OCI-LY7 (cell line): ENCODE results near the gene FNDC3B. TPM values are rescaled to one million over a fixed set of nuclear protein-coding genes. Genes with fewer than 3 reads are reported as not detected.

Experiments used
- BruUV-seq: library from RNA; stranded (reverse); fragments of 400-500 nt; replicated peaks from 2 replicates; lab custom pipeline; 2021; lab: Mats Ljungman, UMichigan
- CTCF ChIA-PET: fragments of 300-600 bp; sonication (Branson Sonifier 250); formaldehyde crosslinking; loops from one replicate; lab custom pipeline; 2022; ENCODE audit warnings: antibody characterized with exemption; ENCODE audit not compliant: unreplicated experiment; lab: Charles Lee
- POLR2A ChIA-PET: fragments of 300-600 bp; sonication (Branson Sonifier 250); formaldehyde crosslinking; loops from one replicate; lab custom pipeline; 2022; ENCODE audit warnings: antibody characterized with exemption; lab: Charles Lee
- DNase-seq: peaks from one replicate; pipeline ENCODE4 v3.0.0-alpha.2; 2015; ENCODE audit warnings: low spot score
- H2AFZ ChIP-seq: fragments of 200-600 bp; sonication (generic), shearing (Covaris generic); 2 replicates; pipeline ENCODE4 v1.6.1; 2014; ENCODE audit warnings: mild to moderate bottlenecking, antibody characterized with exemption, low read length, moderate library complexity
- H3K27ac ChIP-seq: fragments of 200-600 bp; sonication (generic); 2 replicates; pipeline ENCODE4 v1.5.1; 2014; ENCODE audit warnings: mixed run types, low read depth, mild to moderate bottlenecking, moderate library complexity, low read length, inconsistent platforms; ENCODE audit not compliant: poor library complexity, severe bottlenecking
- H3K36me3 ChIP-seq: fragments of 200-600 bp; sonication (generic); 2 replicates; pipeline ENCODE4 v1.6.1; 2014; ENCODE audit warnings: mild to moderate bottlenecking, antibody characterized with exemption, low read length, moderate library complexity, mixed read lengths; ENCODE audit not compliant: insufficient read depth
- H3K4me1 ChIP-seq: fragments of 200-600 bp; sonication (generic); 2 replicates; pipeline ENCODE4 v1.5.1; 2014; ENCODE audit warnings: mild to moderate bottlenecking, low read length; ENCODE audit not compliant: insufficient read depth, poor library complexity, severe bottlenecking
- H3K4me2 ChIP-seq: fragments of 200-600 bp; sonication (generic); 2 replicates; pipeline ENCODE4 v1.6.1; 2014; ENCODE audit warnings: mild to moderate bottlenecking, low read length
- H3K4me3 ChIP-seq: fragments of 200-600 bp; sonication (generic); 2 replicates; pipeline ENCODE4 v1.5.1; 2014; ENCODE audit warnings: mild to moderate bottlenecking, low read depth, low read length; ENCODE audit not compliant: poor library complexity, severe bottlenecking
- H3K79me2 ChIP-seq: fragments of 200-600 bp; sonication (generic); 2 replicates; pipeline ENCODE4 v1.6.1; 2016; ENCODE audit warnings: low read depth, mild to moderate bottlenecking, low read length, moderate library complexity, mixed read lengths; ENCODE audit not compliant: insufficient read depth
- H3K9me2 ChIP-seq: fragments of 200-600 bp; sonication (generic); 2 replicates; pipeline ENCODE4 v1.6.1; 2016; ENCODE audit warnings: mild to moderate bottlenecking, low read length, mixed read lengths; ENCODE audit not compliant: insufficient read depth
- H3K9me3 ChIP-seq: fragments of 200-600 bp; sonication (generic); 2 replicates; pipeline ENCODE4 v1.6.1; 2014; ENCODE audit warnings: mild to moderate bottlenecking, mixed run types, low read length, mixed read lengths
- H4K20me1 ChIP-seq: fragments of 200-600 bp; sonication (generic); 2 replicates; pipeline ENCODE4 v1.6.1; 2014; ENCODE audit warnings: mild to moderate bottlenecking, antibody characterized with exemption, low read length, moderate library complexity, mixed read lengths; ENCODE audit not compliant: insufficient read depth
- EZH2phosphoT487 ChIP-seq: fragments of 200-600 bp; sonication (generic); IDR thresholded peaks from 2 replicates; pipeline ENCODE4 v1.6.1; 2018; ENCODE audit warnings: low read depth, borderline replicate concordance, mild to moderate bottlenecking, mixed run types, antibody characterized with exemption, low read length, moderate library complexity, mixed read lengths
- intact Hi-C: fragments of 100-400 bp; cut with micrococcal nuclease; formaldehyde crosslinking; loops from one replicate; pipeline ENCODE4 v1.10.0; 2022; ENCODE audit not compliant: unreplicated experiment
- total RNA-seq, 2 experiments: library from RNA; depleted of rRNA in 1 of 2; stranded (reverse); fragments of >200 nt in 1 of 2; shearing (Covaris generic) in 1 of 2; gene quantifications; 2 replicates each; pipeline ENCODE4 v1.2.3, GENCODE V29; 2014 to 2022
- TF ChIP-seq, protein P1 (sequence below): fragments of 200-600 bp; sonication (generic); conservative IDR thresholded peaks from 2 replicates; pipeline ENCODE4 v1.5.1; 2014; ENCODE audit warnings: mild to moderate bottlenecking, antibody characterized with exemption, low read length, moderate library complexity, mixed read lengths

The FNDC3B gene
- total RNA-seq, 2 experiments from 2014 or later = 23.3 to 28.5 TPM

GRCh38 chr3:172119266-172119969 lies 80.0 kb downstream of the FNDC3B start:
- no peaks in the 10 kb centered on the region for H3K36me3 ChIP-seq
- CTCF ChIA-PET = no interaction called here
- no peak for DNase-seq
- no peaks in the 10 kb centered on the region for H3K4me1 ChIP-seq
- no peaks in the 10 kb centered on the region for H3K79me2 ChIP-seq
- H3K27ac ChIP-seq = no peak overlapping the region
- no peak overlapping the region for H2AFZ ChIP-seq
- no peak overlapping the region for H3K4me3 ChIP-seq
- TF ChIP-seq EZH2phosphoT487 = no peak
- TF ChIP-seq, protein P1, sequence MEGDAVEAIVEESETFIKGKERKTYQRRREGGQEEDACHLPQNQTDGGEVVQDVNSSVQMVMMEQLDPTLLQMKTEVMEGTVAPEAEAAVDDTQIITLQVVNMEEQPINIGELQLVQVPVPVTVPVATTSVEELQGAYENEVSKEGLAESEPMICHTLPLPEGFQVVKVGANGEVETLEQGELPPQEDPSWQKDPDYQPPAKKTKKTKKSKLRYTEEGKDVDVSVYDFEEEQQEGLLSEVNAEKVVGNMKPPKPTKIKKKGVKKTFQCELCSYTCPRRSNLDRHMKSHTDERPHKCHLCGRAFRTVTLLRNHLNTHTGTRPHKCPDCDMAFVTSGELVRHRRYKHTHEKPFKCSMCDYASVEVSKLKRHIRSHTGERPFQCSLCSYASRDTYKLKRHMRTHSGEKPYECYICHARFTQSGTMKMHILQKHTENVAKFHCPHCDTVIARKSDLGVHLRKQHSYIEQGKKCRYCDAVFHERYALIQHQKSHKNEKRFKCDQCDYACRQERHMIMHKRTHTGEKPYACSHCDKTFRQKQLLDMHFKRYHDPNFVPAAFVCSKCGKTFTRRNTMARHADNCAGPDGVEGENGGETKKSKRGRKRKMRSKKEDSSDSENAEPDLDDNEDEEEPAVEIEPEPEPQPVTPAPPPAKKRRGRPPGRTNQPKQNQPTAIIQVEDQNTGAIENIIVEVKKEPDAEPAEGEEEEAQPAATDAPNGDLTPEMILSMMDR = no peak
- intact Hi-C loops = no loop called here
- POLR2A ChIA-PET = interaction anchor here (0.6 to 1.2 kb wide), 3 partner anchors 12 to 26 kb away, joined by 3 to 4 read pairs (median 4); no protein-coding TSS in a partner anchor
- BruUV-seq = no TSS peak
- H3K4me2 ChIP-seq = no peak overlapping the region
- H3K9me2 ChIP-seq = no peaks in the 10 kb centered on the region
- no peaks in the 10 kb centered on the region for H4K20me1 ChIP-seq
- no peaks in the 10 kb centered on the region for H3K9me3 ChIP-seq

DNA sequence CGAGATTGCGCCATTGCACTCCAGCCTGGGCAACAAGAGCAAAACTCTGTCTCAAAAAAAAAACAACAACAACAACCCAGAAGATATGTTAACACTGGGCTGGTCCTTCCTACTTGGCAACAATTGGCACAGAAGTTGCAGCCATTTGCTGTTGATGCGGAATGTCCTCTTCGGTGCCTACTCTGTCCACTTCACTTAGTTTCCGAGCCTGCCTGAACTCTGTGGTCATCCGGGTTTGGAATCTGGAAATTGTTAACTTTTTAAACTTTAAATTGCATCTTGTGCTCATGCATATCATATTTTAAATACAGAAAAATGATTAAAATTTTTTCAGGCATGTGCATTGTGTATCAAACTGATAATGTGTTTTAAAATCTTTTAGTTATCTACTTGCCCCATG lies 81.5 kb downstream of the FNDC3B start:
- Histone ChIP-seq H3K4me3 (no peak overlapping the region), H3K27ac (no peak overlapping the region), H3K9me2 (no peaks in the 10 kb centered on the region), H3K4me1 (no peaks in the 10 kb centered on the region), H4K20me1 (no peaks in the 10 kb centered on the region), H3K4me2 (no peak overlapping the region), H3K9me3 (no peaks in the 10 kb centered on the region), H3K79me2 (no peaks in the 10 kb centered on the region), H3K36me3 (no peaks in the 10 kb centered on the region), H2AFZ (no peak overlapping the region)
- CTCF ChIA-PET = no interaction called here
- intact Hi-C loops = no loop called here
- TF ChIP-seq, protein P1 = no peak
- no peak for TF ChIP-seq EZH2phosphoT487
- no TSS peak for BruUV-seq
- POLR2A ChIA-PET = no interaction called here
- no peak for DNase-seq

DNA sequence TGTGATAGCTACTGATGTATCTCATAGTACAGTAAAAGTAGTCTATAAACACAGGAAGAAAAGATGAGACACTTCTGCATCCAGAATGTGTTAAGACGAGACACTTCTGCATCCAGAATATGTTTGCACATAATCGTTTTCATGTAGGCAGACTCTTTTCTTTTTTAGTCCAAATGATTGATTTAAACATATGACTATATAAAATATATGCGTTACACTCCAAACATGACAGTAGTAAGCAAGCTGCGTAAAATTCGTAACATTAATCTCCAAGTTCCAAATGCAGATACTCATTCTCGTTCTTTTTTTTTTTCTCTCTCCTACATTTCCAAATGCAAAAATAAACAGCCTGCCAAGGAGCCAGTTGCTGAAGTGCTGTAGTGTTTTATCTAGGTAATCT lies 82.6 kb downstream of the FNDC3B start:
- Histone ChIP-seq H3K4me3 (no peak overlapping the region), H3K9me2 (no peaks in the 10 kb centered on the region), H2AFZ (no peak overlapping the region), H3K4me1 (no peaks in the 10 kb centered on the region), H3K27ac (no peak overlapping the region), H3K9me3 (no peaks in the 10 kb centered on the region), H3K4me2 (no peak overlapping the region), H3K36me3 (no peaks in the 10 kb centered on the region; the same call in 1 of the 2 replicates), H3K79me2 (no peaks in the 10 kb centered on the region), H4K20me1 (no peaks in the 10 kb centered on the region)
- ChIA-PET POLR2A (interaction anchor here (0.6 to 0.9 kb wide), 3 partner anchors 9 to 569 kb away, joined by 3 to 5 read pairs (median 3); no protein-coding TSS in a partner anchor), CTCF (no interaction called here)
- DNase-seq = no peak
- intact Hi-C loops = no loop called here
- TF ChIP-seq, protein P1 = no peak
- TF ChIP-seq EZH2phosphoT487 = no peak
- no TSS peak for BruUV-seq
